ENCODE measurements around the gene DPYSL3.
"Not testable (repeated sequence)": the region's sequence is repeated elsewhere in the genome, so short reads cannot be mapped to it uniquely, and the experiment has no call there.

The DPYSL3 gene

DNA sequence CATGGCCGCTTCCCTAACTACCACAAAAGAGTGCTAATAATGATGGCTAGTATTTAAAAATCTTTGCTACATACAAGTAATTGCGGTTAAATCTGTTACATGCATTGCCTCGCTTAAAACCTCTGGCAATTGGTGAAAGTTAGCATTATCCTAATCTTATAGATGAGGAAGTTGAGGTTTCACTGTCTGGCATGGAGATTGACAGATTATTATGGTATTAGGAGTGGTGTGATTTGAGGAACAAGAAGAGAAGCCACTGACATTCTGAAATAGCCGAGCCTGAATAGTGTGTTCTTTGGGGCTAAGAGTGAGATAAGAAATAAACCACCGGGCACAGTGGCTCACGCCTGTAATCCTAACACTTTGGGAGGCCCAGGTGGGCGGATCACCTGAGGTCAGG lies 45.3 kb upstream of the DPYSL3 start:
- Histone ChIP-seq H3K4me3 (replicated peaks; ENCODE audit: insufficient read depth, low read length) (no peak overlapping the region), H3K27me3 (ENCODE audit: insufficient read depth, poor library complexity, severe bottlenecking) (peaks cover 2% of the 10 kb centered on the region), H3K27ac (replicated peaks) (no peak overlapping the region)
- no peak for DNase-seq (ENCODE audit: low read depth in 1 of 2, low spot score in 1 of 2)
- TF ChIP-seq GABPA (IDR thresholded peaks at IDR 0.05; ENCODE audit: low read depth): no peak
- no peak for TF ChIP-seq SPI1 (IDR thresholded peaks at IDR 0.05; ENCODE audit: borderline replicate concordance, low read depth)

DNA sequence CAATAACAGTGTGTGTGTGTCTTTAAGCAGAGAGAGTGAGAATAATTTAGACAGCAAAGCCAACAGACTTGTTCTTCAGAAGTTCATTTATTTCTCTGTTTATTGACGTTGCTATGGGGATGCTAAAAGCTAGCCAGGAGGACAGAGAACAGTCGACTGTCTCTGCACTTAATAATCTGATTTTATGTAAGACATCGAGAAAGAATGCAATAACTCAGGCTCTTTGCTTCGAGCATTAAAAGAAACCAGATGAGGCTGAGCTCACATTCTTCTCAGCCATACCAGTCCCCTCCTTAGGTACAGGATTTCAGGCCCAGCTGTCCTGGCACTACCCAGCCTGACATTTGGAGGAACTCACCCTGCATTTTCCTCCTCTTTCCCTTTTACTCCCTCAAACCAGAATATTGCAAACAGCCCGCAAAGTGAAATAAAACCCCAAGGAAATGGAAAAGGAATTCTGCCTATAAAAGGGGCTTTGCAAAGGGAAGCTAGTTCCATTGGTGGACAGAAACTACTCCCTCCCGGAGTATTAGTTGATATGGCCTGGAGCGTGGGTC lies 44.5 kb upstream of the DPYSL3 start:
- no peak overlapping the region for H3K4me3 ChIP-seq (replicated peaks; ENCODE audit: insufficient read depth, low read length)
- peaks cover 2% of the 10 kb centered on the region for H3K27me3 ChIP-seq (ENCODE audit: insufficient read depth, poor library complexity, severe bottlenecking)
- TF ChIP-seq SPI1 (IDR thresholded peaks at IDR 0.05; ENCODE audit: borderline replicate concordance, low read depth) (no peak), POLR2AphosphoS5 (IDR thresholded peaks at IDR 0.05; ENCODE audit: low read depth) (no peak), GABPA (IDR thresholded peaks at IDR 0.05; ENCODE audit: low read depth) (no peak)
- TF ChIP-seq, protein P1, sequence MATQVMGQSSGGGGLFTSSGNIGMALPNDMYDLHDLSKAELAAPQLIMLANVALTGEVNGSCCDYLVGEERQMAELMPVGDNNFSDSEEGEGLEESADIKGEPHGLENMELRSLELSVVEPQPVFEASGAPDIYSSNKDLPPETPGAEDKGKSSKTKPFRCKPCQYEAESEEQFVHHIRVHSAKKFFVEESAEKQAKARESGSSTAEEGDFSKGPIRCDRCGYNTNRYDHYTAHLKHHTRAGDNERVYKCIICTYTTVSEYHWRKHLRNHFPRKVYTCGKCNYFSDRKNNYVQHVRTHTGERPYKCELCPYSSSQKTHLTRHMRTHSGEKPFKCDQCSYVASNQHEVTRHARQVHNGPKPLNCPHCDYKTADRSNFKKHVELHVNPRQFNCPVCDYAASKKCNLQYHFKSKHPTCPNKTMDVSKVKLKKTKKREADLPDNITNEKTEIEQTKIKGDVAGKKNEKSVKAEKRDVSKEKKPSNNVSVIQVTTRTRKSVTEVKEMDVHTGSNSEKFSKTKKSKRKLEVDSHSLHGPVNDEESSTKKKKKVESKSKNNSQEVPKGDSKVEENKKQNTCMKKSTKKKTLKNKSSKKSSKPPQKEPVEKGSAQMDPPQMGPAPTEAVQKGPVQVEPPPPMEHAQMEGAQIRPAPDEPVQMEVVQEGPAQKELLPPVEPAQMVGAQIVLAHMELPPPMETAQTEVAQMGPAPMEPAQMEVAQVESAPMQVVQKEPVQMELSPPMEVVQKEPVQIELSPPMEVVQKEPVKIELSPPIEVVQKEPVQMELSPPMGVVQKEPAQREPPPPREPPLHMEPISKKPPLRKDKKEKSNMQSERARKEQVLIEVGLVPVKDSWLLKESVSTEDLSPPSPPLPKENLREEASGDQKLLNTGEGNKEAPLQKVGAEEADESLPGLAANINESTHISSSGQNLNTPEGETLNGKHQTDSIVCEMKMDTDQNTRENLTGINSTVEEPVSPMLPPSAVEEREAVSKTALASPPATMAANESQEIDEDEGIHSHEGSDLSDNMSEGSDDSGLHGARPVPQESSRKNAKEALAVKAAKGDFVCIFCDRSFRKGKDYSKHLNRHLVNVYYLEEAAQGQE (IDR thresholded peaks at IDR 0.05; ENCODE audit: insufficient replicate concordance, low read depth): no peak
- TF ChIP-seq, protein P2, sequence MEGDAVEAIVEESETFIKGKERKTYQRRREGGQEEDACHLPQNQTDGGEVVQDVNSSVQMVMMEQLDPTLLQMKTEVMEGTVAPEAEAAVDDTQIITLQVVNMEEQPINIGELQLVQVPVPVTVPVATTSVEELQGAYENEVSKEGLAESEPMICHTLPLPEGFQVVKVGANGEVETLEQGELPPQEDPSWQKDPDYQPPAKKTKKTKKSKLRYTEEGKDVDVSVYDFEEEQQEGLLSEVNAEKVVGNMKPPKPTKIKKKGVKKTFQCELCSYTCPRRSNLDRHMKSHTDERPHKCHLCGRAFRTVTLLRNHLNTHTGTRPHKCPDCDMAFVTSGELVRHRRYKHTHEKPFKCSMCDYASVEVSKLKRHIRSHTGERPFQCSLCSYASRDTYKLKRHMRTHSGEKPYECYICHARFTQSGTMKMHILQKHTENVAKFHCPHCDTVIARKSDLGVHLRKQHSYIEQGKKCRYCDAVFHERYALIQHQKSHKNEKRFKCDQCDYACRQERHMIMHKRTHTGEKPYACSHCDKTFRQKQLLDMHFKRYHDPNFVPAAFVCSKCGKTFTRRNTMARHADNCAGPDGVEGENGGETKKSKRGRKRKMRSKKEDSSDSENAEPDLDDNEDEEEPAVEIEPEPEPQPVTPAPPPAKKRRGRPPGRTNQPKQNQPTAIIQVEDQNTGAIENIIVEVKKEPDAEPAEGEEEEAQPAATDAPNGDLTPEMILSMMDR (IDR thresholded peaks at IDR 0.05; ENCODE audit: insufficient read depth, low read length): no peak
- H3K27ac ChIP-seq (replicated peaks): no peak overlapping the region
- DNase-seq (ENCODE audit: low read depth in 1 of 2, low spot score in 1 of 2): no peak

- not testable (repeated sequence) for H3K4me3 ChIP-seq (replicated peaks; ENCODE audit: insufficient read depth, low read length); H3K27ac ChIP-seq (replicated peaks); DNase-seq (ENCODE audit: low read depth in 1 of 2, low spot score in 1 of 2); H3K27me3 ChIP-seq (ENCODE audit: insufficient read depth, poor library complexity, severe bottlenecking)
Observed at GRCh38 chr5:147553817-147554216, 43.9 kb upstream of the DPYSL3 start.

DNA sequence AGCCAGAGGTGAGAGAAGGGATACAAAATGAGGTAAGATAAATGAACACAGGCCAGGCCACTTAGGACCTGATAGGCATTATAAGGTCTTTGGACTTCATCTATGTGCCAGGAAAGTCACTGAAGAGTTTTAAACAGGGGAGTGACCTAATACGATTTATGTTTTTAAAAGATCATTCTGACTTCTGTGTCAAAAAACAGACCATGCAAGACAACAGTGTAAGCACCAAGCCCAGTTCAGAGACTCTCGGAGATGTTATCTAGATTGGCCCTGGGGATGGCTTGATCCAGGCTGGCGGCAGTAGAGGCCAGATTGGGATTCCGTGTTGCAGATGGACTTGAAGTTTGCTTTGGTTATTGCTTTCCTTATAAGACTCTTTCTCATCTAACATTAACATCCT lies 43.0 kb upstream of the DPYSL3 start:
- Histone ChIP-seq H3K4me3 (replicated peaks; ENCODE audit: insufficient read depth, low read length) (no peak overlapping the region), H3K27me3 (ENCODE audit: insufficient read depth, poor library complexity, severe bottlenecking) (peaks cover 2% of the 10 kb centered on the region), H3K27ac (replicated peaks) (no peak overlapping the region)
- TF ChIP-seq GABPA (IDR thresholded peaks at IDR 0.05; ENCODE audit: low read depth) (no peak), POLR2AphosphoS5 (IDR thresholded peaks at IDR 0.05; ENCODE audit: low read depth) (no peak), SPI1 (IDR thresholded peaks at IDR 0.05; ENCODE audit: borderline replicate concordance, low read depth) (no peak)
- TF ChIP-seq, protein P1 (IDR thresholded peaks at IDR 0.05; ENCODE audit: insufficient replicate concordance, low read depth): no peak
- TF ChIP-seq, protein P2 (IDR thresholded peaks at IDR 0.05; ENCODE audit: insufficient read depth, low read length): no peak
- DNase-seq (ENCODE audit: low read depth in 1 of 2, low spot score in 1 of 2): no peak

DNA sequence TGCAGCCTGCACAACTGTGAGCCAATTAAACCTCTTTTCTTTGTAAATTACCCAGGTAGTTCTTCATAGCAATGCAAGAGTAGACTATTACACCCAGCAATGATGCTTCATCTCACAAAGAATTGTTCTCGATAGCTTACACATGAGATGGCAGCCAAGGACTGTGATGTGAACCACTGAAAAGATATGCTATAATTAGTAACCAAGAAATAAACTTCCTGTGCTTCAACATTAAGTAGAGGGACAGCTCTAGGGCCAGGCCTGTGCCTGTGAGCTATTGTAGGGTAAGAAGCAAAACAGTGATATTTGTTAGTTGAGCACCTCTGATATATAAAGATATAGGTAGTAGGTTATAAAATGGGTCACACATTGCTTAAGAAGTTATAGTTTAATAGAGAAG lies 41.8 kb upstream of the DPYSL3 start:
- H3K27me3 ChIP-seq (ENCODE audit: insufficient read depth, poor library complexity, severe bottlenecking): peaks cover 2% of the 10 kb centered on the region
- H3K27ac ChIP-seq (replicated peaks): no peak overlapping the region
- no peak for TF ChIP-seq POLR2AphosphoS5 (IDR thresholded peaks at IDR 0.05; ENCODE audit: low read depth)
- TF ChIP-seq, protein P2 (IDR thresholded peaks at IDR 0.05; ENCODE audit: insufficient read depth, low read length): no peak
- TF ChIP-seq SPI1 (IDR thresholded peaks at IDR 0.05; ENCODE audit: borderline replicate concordance, low read depth): no peak
- TF ChIP-seq, protein P1 (IDR thresholded peaks at IDR 0.05; ENCODE audit: insufficient replicate concordance, low read depth): no peak
- TF ChIP-seq GABPA (IDR thresholded peaks at IDR 0.05; ENCODE audit: low read depth): no peak
- no peak overlapping the region for H3K4me3 ChIP-seq (replicated peaks; ENCODE audit: insufficient read depth, low read length)
- no peak for DNase-seq (ENCODE audit: low read depth in 1 of 2, low spot score in 1 of 2)
